Gastrocnemius medialis (tissue), 4 donors: ENCODE measurements around the gene BCLAF1.

ENCODE experiments used
- CTCF ChIP-seq, 5 experiments: fragments of 450-650 bp in 3 of 5; fragments of 200-600 bp in 2 of 5; sonication (generic) in 2 of 5; IDR thresholded peaks in 4 of 5; conservative IDR thresholded peaks in 1 of 5; 1 replicate in 4 of 5; 2 replicates in 1 of 5; pipeline ENCODE4 v1.5.1; 2016 to 2019; ENCODE audit warnings: antibody characterized with exemption in 5 of 5, mild to moderate bottlenecking in 3 of 5, moderate library complexity in 3 of 5
- POLR2A ChIP-seq, 2 donors: fragments of 450-650 bp; IDR thresholded peaks; one replicate each; pipeline ENCODE4 v1.6.1; 2017; ENCODE audit warnings: antibody characterized with exemption in 2 of 2, mild to moderate bottlenecking in 2 of 2, moderate library complexity in 2 of 2

- no peak for TF ChIP-seq CTCF (IDR thresholded peaks at IDR 0.05 in 4 of 5, conservative IDR thresholded peaks at IDR 0.05 in 1 of 5)
- TF ChIP-seq POLR2A (IDR thresholded peaks at IDR 0.05): no peak
These were observed 26.7 kb downstream of the BCLAF1 start for GRCh38 chr6:136262940-136263339.
